ENCODE measurements around the gene PLA2G15.

DNA sequence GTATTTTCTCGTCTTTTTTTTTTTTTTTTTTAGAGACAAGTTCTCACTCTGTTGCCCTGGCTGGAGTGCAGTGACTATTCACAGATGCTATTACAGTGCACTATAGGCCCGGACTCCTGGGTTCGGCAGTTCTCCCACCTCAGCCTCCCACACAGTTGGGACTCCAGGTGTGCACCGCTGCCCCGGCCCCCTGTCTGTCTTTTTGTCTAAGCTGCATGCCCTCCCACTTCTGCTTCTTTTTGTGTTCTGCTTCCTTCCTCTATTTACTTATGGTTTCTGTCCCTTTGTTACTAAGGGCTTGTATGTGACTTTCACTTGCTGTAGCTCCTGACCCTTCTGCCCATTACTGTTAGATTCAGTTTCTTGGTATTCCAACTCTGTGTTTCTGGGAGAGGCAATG is 39.7 kb downstream of the PLA2G15 start:
- TF ChIP-seq, protein P1, sequence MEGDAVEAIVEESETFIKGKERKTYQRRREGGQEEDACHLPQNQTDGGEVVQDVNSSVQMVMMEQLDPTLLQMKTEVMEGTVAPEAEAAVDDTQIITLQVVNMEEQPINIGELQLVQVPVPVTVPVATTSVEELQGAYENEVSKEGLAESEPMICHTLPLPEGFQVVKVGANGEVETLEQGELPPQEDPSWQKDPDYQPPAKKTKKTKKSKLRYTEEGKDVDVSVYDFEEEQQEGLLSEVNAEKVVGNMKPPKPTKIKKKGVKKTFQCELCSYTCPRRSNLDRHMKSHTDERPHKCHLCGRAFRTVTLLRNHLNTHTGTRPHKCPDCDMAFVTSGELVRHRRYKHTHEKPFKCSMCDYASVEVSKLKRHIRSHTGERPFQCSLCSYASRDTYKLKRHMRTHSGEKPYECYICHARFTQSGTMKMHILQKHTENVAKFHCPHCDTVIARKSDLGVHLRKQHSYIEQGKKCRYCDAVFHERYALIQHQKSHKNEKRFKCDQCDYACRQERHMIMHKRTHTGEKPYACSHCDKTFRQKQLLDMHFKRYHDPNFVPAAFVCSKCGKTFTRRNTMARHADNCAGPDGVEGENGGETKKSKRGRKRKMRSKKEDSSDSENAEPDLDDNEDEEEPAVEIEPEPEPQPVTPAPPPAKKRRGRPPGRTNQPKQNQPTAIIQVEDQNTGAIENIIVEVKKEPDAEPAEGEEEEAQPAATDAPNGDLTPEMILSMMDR (IDR thresholded peaks at IDR 0.05), result no peak
- TF ChIP-seq JUN (IDR thresholded peaks at IDR 0.05), result no peak
- TF ChIP-seq MAFK (IDR thresholded peaks at IDR 0.05; ENCODE audit: partially characterized antibody), result no peak
- TF ChIP-seq GATA3 (IDR thresholded peaks at IDR 0.05; ENCODE audit: borderline replicate concordance), result no peak
- TF ChIP-seq POLR2A (IDR thresholded peaks at IDR 0.05; ENCODE audit: low read length), result no peak
- TF ChIP-seq POLR2AphosphoS2 (conservative IDR thresholded peaks at IDR 0.05; ENCODE audit: low read length), result no peak
- TF ChIP-seq SMC3 (IDR thresholded peaks at IDR 0.05), result no peak
- TF ChIP-seq JUNB (IDR thresholded peaks at IDR 0.05), result no peak
- no peak for TF ChIP-seq RAD21 (conservative IDR thresholded peaks at IDR 0.05 in 1 of 2, IDR thresholded peaks at IDR 0.05 in 1 of 2)
- no peak for TF ChIP-seq ESRRA (IDR thresholded peaks at IDR 0.05; ENCODE audit: borderline replicate concordance, low read length)
